Measurements from ENCODE around the gene C1QTNF12. TPM values are rescaled to one million over a fixed set of nuclear protein-coding genes. Genes with fewer than 3 reads are reported as not detected.

Gene C1QTNF12
- total and polyA plus RNA-seq, 2 experiments from 2014 or later = 3.8 to 6.6 TPM

DNA sequence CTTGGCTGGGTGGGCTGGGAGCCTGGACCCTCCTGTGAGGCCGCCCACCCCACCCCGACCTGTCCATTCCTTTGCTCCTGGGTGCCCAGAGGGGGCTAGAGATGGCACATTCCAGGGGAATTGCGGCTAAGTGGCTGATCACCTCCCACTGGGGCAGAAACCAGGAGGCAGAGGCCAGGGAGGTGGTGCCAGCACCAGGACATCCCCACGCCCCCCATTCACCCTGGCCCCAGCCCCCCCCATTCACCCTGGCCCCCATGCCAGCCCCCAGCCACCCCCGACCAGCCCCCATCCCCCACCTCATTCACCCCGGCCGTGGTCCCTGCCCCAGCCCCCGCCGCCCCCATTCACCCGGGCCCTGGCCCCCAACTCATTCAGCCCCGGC lies 6.2 kb downstream of the C1QTNF12 start:
- Histone ChIP-seq H3K36me3 (replicated peaks; ENCODE audit: insufficient read depth, low read depth) (no peaks in the 10 kb centered on the region), H3K4me2 (no peak overlapping the region), H3K9me3 (ENCODE audit: low read depth) (no peaks in the 10 kb centered on the region), H3K27ac (no peak overlapping the region), H4K20me1 (ENCODE audit: insufficient read depth, poor library complexity, severe bottlenecking) (no peaks in the 10 kb centered on the region), H3K9me2 (replicated peaks; ENCODE audit: insufficient read depth) (no peaks in the 10 kb centered on the region), H3K27me3 (no peaks in the 10 kb centered on the region), H3K4me1 (ENCODE audit: insufficient read depth) (peaks cover 25% of the 10 kb centered on the region), H2AFZ (no peak overlapping the region), H3K79me2 (no peaks in the 10 kb centered on the region), H3K4me3 (no peak overlapping the region)
- no peak for DNase-seq (ENCODE audit: low spot score)
- TF ChIP-seq, protein P1, sequence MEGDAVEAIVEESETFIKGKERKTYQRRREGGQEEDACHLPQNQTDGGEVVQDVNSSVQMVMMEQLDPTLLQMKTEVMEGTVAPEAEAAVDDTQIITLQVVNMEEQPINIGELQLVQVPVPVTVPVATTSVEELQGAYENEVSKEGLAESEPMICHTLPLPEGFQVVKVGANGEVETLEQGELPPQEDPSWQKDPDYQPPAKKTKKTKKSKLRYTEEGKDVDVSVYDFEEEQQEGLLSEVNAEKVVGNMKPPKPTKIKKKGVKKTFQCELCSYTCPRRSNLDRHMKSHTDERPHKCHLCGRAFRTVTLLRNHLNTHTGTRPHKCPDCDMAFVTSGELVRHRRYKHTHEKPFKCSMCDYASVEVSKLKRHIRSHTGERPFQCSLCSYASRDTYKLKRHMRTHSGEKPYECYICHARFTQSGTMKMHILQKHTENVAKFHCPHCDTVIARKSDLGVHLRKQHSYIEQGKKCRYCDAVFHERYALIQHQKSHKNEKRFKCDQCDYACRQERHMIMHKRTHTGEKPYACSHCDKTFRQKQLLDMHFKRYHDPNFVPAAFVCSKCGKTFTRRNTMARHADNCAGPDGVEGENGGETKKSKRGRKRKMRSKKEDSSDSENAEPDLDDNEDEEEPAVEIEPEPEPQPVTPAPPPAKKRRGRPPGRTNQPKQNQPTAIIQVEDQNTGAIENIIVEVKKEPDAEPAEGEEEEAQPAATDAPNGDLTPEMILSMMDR (IDR thresholded peaks at IDR 0.05; ENCODE audit: poor library complexity) = no peak
- TF ChIP-seq EZH2 (IDR thresholded peaks at IDR 0.05; ENCODE audit: borderline replicate concordance) = no peak
- no peak for TF ChIP-seq EZH2phosphoT487 (IDR thresholded peaks at IDR 0.05; ENCODE audit: low read depth, severe bottlenecking, unreplicated experiment)
- WGBS (ENCODE audit: low lambda C conversion rate, missing lambda C conversion rate) = 76% methylated on average over 3 of the region's 11 CpGs

DNA sequence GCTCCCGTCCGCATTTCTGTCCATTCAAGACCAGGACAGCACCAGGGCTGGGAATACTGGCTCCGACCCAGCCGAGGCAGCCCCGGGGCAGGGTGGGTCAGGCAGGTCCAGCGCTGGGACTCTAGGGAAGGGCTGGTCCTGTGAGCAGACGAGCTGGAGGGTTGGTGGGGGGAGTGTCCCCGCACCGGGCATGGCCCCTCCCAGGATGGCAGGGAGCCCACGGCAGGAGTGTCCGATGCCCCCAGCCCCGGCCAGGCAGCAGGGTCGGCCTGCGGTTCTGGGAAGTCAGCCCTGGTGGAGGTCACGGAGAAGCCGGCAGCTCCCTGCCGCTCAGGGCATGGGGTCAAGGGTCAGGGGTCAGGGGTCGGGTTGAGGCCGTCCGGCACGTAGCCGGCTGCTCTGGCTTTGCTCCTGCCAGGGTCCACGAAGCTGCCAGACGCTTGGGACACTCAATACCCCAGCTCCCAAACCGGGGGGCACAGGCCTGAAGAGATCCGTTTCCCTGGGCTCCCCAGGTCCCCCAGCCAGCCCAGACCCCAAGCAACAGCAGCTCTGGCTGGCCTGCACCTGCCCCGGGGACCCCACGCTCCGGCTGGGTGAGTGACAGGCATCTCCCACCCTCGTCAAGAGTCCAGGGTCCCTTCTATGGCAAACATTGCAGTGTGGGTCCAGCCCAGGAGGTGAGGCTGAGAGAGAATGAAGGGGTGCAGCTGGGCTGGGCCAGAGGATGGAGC lies 6.7 kb downstream of the C1QTNF12 start:
- Histone ChIP-seq H3K79me2 (no peaks in the 10 kb centered on the region), H3K4me3 (no peak overlapping the region), H3K9me2 (replicated peaks; ENCODE audit: insufficient read depth) (no peaks in the 10 kb centered on the region), H3K4me1 (ENCODE audit: insufficient read depth) (peaks cover 25% of the 10 kb centered on the region), H3K4me2 (no peak overlapping the region), H2AFZ (no peak overlapping the region), H3K9me3 (ENCODE audit: low read depth) (no peaks in the 10 kb centered on the region), H3K27me3 (no peaks in the 10 kb centered on the region), H3K36me3 (replicated peaks; ENCODE audit: insufficient read depth, low read depth) (no peaks in the 10 kb centered on the region), H3K27ac (no peak overlapping the region), H4K20me1 (ENCODE audit: insufficient read depth, poor library complexity, severe bottlenecking) (no peaks in the 10 kb centered on the region)
- WGBS (ENCODE audit: low lambda C conversion rate, missing lambda C conversion rate) = 55% methylated on average over 26 of the region's 30 CpGs
- DNase-seq (ENCODE audit: low spot score) = no peak
- no peak for TF ChIP-seq EZH2phosphoT487 (IDR thresholded peaks at IDR 0.05; ENCODE audit: low read depth, severe bottlenecking, unreplicated experiment)
- TF ChIP-seq, protein P1 (IDR thresholded peaks at IDR 0.05; ENCODE audit: poor library complexity) = no peak
- TF ChIP-seq EZH2 (IDR thresholded peaks at IDR 0.05; ENCODE audit: borderline replicate concordance) = no peak

DNA sequence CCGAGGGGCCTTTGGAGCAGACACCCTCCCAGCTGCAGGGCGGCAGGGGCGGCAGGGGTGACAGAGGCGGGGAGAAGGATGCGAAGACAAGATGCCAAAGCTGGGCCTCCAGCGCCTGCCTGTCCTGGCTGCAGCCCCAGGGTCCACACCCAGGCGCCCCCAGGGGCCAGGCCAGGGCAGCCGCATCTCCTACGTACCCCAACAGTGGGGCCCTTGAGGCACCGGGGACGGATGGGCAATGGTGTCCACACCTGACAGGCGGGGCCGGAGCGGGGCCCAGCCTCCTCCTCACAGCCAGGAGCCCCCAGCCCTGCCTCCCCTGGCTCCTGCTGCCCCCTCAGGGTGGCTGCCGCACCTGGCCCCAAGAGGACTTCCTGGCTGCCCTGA lies 7.3 kb downstream of the C1QTNF12 start:
- WGBS (ENCODE audit: low lambda C conversion rate, missing lambda C conversion rate) = 66% methylated on average over 14 of the region's 15 CpGs

More for the DNA sequence above, 7.3 kb downstream of the C1QTNF12 start:
- Histone ChIP-seq H4K20me1 (ENCODE audit: insufficient read depth, poor library complexity, severe bottlenecking) (no peaks in the 10 kb centered on the region), H3K4me1 (ENCODE audit: insufficient read depth) (peaks cover 25% of the 10 kb centered on the region), H2AFZ (no peak overlapping the region), H3K27me3 (no peaks in the 10 kb centered on the region), H3K4me3 (no peak overlapping the region), H3K27ac (no peak overlapping the region), H3K79me2 (peaks cover 4% of the 10 kb centered on the region), H3K9me3 (ENCODE audit: low read depth) (no peaks in the 10 kb centered on the region), H3K4me2 (no peak overlapping the region), H3K36me3 (replicated peaks; ENCODE audit: insufficient read depth, low read depth) (no peaks in the 10 kb centered on the region), H3K9me2 (replicated peaks; ENCODE audit: insufficient read depth) (no peaks in the 10 kb centered on the region)
- DNase-seq (ENCODE audit: low spot score) = no peak
- TF ChIP-seq, protein P1 (IDR thresholded peaks at IDR 0.05; ENCODE audit: poor library complexity) = no peak
- TF ChIP-seq EZH2 (IDR thresholded peaks at IDR 0.05; ENCODE audit: borderline replicate concordance) (no peak), EZH2phosphoT487 (IDR thresholded peaks at IDR 0.05; ENCODE audit: low read depth, severe bottlenecking, unreplicated experiment) (no peak)
